Esophagus squamous epithelium (tissue), 5 donors: ENCODE measurements around the gene TMEM81. TPM values are rescaled to one million over a fixed set of nuclear protein-coding genes. Genes with fewer than 3 reads are reported as not detected.

Experiments
- DNase-seq: peaks from one replicate; lab custom pipeline; 2025; lab: John Stamatoyannopoulos, UW
- H3K27ac ChIP-seq, 4 donors: fragments of 200-600 bp; sonication (generic); one replicate each; pipeline ENCODE4 v1.5.1; 2016 to 2019; ENCODE audit warnings: mild to moderate bottlenecking in 1 of 4
- H3K27me3 ChIP-seq, 4 donors: fragments of 200-600 bp; sonication (generic); 1 replicate in 3 of 4; 2 replicates in 1 of 4; pipeline versions ENCODE4 v1.5.1 to v1.6.0; 2017 to 2021; ENCODE audit warnings: antibody characterized with exemption in 1 of 4
- H3K36me3 ChIP-seq, 3 donors: fragments of 200-600 bp; sonication (generic); one replicate each; pipeline ENCODE4 v1.5.1; 2016 to 2019
- H3K4me1 ChIP-seq, 3 donors: fragments of 200-600 bp; sonication (generic); one replicate each; pipeline ENCODE4 v1.5.1; 2017 to 2019
- H3K4me3 ChIP-seq, 4 donors: fragments of 200-600 bp; sonication (generic); 1 replicate in 3 of 4; 2 replicates in 1 of 4; pipeline ENCODE4 v1.5.1; 2016 to 2019; ENCODE audit warnings: mild to moderate bottlenecking in 2 of 4, moderate library complexity in 1 of 4
- H3K9me3 ChIP-seq, 3 donors: fragments of 200-600 bp; sonication (generic); one replicate each; pipeline ENCODE4 v1.5.1; 2016 to 2019
- POLR2A ChIP-seq, 4 donors: fragments of 450-650 bp; IDR thresholded peaks; one replicate each; pipeline ENCODE4 v1.6.1; 2017; ENCODE audit warnings: antibody characterized with exemption in 4 of 4, mild to moderate bottlenecking in 4 of 4, moderate library complexity in 3 of 4
- WGBS, 2 donors: methylation state at CpG; one replicate each; pipeline ENCODE4 v1.1.5; 2018; 5-methylcytosine and 5-hydroxymethylcytosine counted together
- intact Hi-C: fragments of 100-400 bp; cut with DNase I; formaldehyde crosslinking; loops from one replicate; pipeline ENCODE4 v1.15.0; 2022
- total RNA-seq, 4 donors: library from RNA; depleted of rRNA; stranded (reverse); fragments of >200 nt; gene quantifications; one replicate each; pipeline ENCODE4 v1.1.0, GENCODE V29; 2016
- TF ChIP-seq, protein P1 (sequence below), 6 experiments: fragments of 450-650 bp in 4 of 6; fragments of 200-600 bp in 2 of 6; sonication (generic) in 2 of 6; IDR thresholded peaks; one replicate each; pipeline ENCODE4 v1.5.1; 2016 to 2019; ENCODE audit warnings: antibody characterized with exemption in 6 of 6, mild to moderate bottlenecking in 4 of 6, moderate library complexity in 4 of 6
- donor health status: DM: yes; HTN: yes; CAD: no.

TMEM81 gene
- total RNA-seq, 4 donors from 2014 or later = 1.4 to 2.2 (median 1.8) TPM

DNA sequence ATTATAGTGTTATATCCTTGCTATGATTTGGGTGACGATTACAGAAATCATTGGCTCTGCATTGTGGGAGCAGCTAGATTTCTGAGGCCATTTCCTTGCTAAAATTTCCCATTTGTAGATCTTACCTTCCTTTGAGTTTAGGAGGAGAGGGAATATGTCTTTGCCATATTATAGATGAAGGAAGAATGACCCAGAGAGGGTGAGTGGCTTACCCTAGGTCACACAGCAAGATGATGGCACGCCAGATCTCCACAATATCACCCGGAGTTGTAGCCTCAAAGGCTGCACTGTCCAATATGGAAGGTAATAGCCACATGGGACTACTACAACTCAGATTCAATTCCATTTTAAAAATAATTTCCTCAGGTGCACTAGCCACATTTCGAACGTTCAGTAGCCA is 31.0 kb downstream of the TMEM81 start:
- Histone ChIP-seq H3K4me3 (no peak overlapping the region), H3K4me1 (no peaks in the 10 kb centered on the region), H3K27me3 (peaks cover 0 to 79% (median 0%) of the 10 kb centered on the region in 4 donors), H3K36me3 (no peaks in the 10 kb centered on the region), H3K9me3 (no peaks in the 10 kb centered on the region), H3K27ac (no peak overlapping the region)
- intact Hi-C loops = no loop called here
- 91 to 92% methylated on average over 4 to 5 of the region's 5 CpGs for WGBS, 2 donors
- no peak for TF ChIP-seq POLR2A (IDR thresholded peaks at IDR 0.05)
- TF ChIP-seq, protein P1, sequence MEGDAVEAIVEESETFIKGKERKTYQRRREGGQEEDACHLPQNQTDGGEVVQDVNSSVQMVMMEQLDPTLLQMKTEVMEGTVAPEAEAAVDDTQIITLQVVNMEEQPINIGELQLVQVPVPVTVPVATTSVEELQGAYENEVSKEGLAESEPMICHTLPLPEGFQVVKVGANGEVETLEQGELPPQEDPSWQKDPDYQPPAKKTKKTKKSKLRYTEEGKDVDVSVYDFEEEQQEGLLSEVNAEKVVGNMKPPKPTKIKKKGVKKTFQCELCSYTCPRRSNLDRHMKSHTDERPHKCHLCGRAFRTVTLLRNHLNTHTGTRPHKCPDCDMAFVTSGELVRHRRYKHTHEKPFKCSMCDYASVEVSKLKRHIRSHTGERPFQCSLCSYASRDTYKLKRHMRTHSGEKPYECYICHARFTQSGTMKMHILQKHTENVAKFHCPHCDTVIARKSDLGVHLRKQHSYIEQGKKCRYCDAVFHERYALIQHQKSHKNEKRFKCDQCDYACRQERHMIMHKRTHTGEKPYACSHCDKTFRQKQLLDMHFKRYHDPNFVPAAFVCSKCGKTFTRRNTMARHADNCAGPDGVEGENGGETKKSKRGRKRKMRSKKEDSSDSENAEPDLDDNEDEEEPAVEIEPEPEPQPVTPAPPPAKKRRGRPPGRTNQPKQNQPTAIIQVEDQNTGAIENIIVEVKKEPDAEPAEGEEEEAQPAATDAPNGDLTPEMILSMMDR (IDR thresholded peaks at IDR 0.05) = no peak
- DNase-seq = no peak

DNA sequence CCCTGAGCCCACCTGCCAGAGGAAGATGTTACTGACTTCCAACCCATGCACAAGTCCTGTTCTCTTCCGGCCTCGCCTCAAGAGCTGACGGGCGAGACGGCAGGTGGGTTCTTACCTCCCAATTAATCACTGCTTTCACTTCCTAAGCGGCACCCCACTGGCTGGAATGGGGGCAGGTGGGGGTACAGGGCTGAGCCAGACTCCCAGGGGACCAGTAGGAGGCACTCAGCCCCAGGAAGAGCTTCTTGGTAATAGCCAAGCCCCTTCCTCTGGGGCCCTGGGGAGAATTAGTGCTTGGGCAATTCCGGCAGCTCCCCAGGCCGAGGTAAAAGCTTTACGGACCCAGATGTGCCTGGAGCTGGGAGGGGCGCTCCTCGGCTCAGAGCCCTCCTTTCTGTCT is 31.6 kb downstream of the TMEM81 start:
- Histone ChIP-seq H3K27me3 (peaks cover 0 to 85% (median 0%) of the 10 kb centered on the region in 4 donors), H3K9me3 (no peaks in the 10 kb centered on the region), H3K27ac (no peak overlapping the region), H3K4me3 (no peak overlapping the region), H3K4me1 (no peaks in the 10 kb centered on the region), H3K36me3 (no peaks in the 10 kb centered on the region)
- no peak for DNase-seq
- intact Hi-C loops = no loop called here
- 76 to 89% methylated on average over 5 to 7 of the region's 11 CpGs for WGBS, 2 donors
- no peak for TF ChIP-seq POLR2A (IDR thresholded peaks at IDR 0.05)
- TF ChIP-seq, protein P1 (IDR thresholded peaks at IDR 0.05) = no peak

DNA sequence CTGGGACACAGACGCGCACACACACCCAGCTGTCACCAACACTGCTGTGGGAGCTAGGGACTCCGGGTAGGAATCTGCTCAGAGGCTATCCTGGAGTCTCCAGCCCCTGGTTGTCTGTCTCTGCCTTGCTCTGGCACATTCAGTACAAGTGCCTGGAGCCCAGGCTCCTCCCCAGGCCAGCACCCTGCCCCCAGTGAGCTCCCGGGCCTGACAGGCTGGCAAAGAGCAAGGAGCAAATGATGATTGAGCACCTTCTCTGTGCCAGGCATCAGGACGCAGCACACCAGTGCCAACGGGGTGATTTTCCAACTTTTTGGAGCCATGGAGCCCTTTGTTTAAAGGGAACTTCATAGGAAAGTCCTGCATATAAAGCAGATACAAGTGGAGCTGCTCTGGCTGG is 34.8 kb downstream of the TMEM81 start:
- H3K9me3 ChIP-seq = no peaks in the 10 kb centered on the region
- no peak for DNase-seq
- H3K36me3 ChIP-seq = no peaks in the 10 kb centered on the region
- no peak overlapping the region for H3K4me3 ChIP-seq
- H3K27ac ChIP-seq = no peak overlapping the region
- intact Hi-C loops = no loop called here
- TF ChIP-seq POLR2A (IDR thresholded peaks at IDR 0.05) = no peak
- TF ChIP-seq, protein P1 (IDR thresholded peaks at IDR 0.05) = no peak
- H3K27me3 ChIP-seq = peaks cover 0 to 91% (median 5%) of the 10 kb centered on the region in 4 donors
- WGBS, 2 donors = 68 to 80% methylated on average over 3 to 6 of the region's 6 CpGs
- H3K4me1 ChIP-seq = no peaks in the 10 kb centered on the region

DNA sequence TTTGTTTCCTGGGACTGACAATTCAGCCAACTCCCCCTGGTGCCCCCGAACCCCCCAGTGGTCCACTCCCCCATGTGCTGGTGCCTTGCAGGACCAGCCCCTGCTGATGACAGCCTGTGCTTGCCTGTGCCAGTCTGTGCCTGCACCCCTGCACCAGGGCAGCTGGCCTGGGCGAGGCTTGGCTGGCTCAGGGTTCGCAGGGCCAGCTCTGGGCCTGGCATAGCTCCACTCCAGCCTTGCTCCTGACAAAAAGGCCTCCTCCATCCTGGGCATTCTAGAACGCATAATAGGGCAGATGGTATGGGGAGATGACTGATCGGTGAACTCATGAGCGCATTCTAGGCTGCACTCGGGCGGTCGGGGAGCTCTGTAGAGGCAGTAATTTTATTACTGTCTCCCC is 35.9 kb downstream of the TMEM81 start:
- no peak for TF ChIP-seq POLR2A (IDR thresholded peaks at IDR 0.05)
- TF ChIP-seq, protein P1 (IDR thresholded peaks at IDR 0.05) = no peak

DNA sequence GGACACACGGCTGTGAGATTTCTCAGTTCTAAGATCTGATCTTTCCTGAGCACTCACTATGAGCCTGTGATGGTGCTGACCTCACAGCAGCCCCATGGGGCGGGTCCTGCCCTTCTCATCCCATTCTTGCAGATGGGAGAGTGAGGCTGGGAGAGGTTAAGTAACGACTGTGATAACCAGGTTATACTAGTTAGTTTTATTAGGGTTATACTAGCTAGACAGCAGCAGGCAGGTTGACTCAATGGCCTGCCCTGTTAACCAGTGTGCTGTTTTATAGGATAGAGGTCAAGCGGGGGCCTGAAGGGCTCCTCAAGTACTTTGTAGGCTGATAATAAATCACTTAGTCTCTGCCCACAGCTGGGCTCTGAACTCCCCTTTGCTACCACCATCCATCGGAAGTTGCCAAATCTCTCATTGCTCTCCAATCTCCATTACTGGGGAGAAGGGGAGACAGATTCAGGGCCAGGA is 36.5 kb downstream of the TMEM81 start:
- Histone ChIP-seq H3K27ac (no peak overlapping the region), H3K4me3 (no peak overlapping the region), H3K9me3 (no peaks in the 10 kb centered on the region), H3K4me1 (peaks cover 0 to 8% (median 0%) of the 10 kb centered on the region in 3 donors), H3K27me3 (peaks cover 4 to 91% (median 8%) of the 10 kb centered on the region in 4 donors), H3K36me3 (no peaks in the 10 kb centered on the region)
- WGBS, 2 donors = 67 to 77% methylated on average over 4 to 5 of the region's 5 CpGs
- no peak for DNase-seq
- no peak for TF ChIP-seq POLR2A (IDR thresholded peaks at IDR 0.05)
- TF ChIP-seq, protein P1 (IDR thresholded peaks at IDR 0.05) = no peak
- intact Hi-C loops = no loop called here

More for the DNA sequence above, 35.9 kb downstream of the TMEM81 start:
- H3K27ac ChIP-seq = no peak overlapping the region
- H3K4me3 ChIP-seq = no peak overlapping the region
- no peaks in the 10 kb centered on the region for H3K36me3 ChIP-seq
- WGBS, 2 donors = 81 to 100% methylated on average over 1 to 6 of the region's 9 CpGs
- no peaks in the 10 kb centered on the region for H3K9me3 ChIP-seq
- H3K4me1 ChIP-seq = peaks cover 0 to 2% (median 0%) of the 10 kb centered on the region in 3 donors
- DNase-seq = no peak
- intact Hi-C loops = no loop called here
- H3K27me3 ChIP-seq = peaks cover 3 to 91% (median 6%) of the 10 kb centered on the region in 4 donors
